ENCODE results near the gene PSMD1. TPM values are rescaled to one million over a fixed set of nuclear protein-coding genes. Genes with fewer than 3 reads are reported as not detected.
"Not testable (repeated sequence)": the region's sequence is repeated elsewhere in the genome, so short reads cannot be mapped to it uniquely, and the experiment has no call there.

Gene PSMD1
- total RNA-seq, 1 donor from 2014 or later = 97.4 TPM

GRCh38 chr2:231134910-231135655 lies 78.4 kb downstream of the PSMD1 start:
- Histone ChIP-seq H3K9me3 (no peaks in the 10 kb centered on the region), H3K4me3 (no peak overlapping the region), H3K27me3 (no peaks in the 10 kb centered on the region), H3K27ac (peak overlapping the region in 1 of 2 donors; percentile 31), H3K36me3 (no peaks in the 10 kb centered on the region), H3K4me1 (peaks cover 0 to 26% of the 10 kb centered on the region in 2 donors)
- TF ChIP-seq, protein P1, sequence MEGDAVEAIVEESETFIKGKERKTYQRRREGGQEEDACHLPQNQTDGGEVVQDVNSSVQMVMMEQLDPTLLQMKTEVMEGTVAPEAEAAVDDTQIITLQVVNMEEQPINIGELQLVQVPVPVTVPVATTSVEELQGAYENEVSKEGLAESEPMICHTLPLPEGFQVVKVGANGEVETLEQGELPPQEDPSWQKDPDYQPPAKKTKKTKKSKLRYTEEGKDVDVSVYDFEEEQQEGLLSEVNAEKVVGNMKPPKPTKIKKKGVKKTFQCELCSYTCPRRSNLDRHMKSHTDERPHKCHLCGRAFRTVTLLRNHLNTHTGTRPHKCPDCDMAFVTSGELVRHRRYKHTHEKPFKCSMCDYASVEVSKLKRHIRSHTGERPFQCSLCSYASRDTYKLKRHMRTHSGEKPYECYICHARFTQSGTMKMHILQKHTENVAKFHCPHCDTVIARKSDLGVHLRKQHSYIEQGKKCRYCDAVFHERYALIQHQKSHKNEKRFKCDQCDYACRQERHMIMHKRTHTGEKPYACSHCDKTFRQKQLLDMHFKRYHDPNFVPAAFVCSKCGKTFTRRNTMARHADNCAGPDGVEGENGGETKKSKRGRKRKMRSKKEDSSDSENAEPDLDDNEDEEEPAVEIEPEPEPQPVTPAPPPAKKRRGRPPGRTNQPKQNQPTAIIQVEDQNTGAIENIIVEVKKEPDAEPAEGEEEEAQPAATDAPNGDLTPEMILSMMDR (IDR thresholded peaks at IDR 0.05) = no peak
- DNase-seq (ENCODE audit: low spot score in 2 of 2) = no peak
- intact Hi-C loops (cut with DNase I) = no loop called here

DNA sequence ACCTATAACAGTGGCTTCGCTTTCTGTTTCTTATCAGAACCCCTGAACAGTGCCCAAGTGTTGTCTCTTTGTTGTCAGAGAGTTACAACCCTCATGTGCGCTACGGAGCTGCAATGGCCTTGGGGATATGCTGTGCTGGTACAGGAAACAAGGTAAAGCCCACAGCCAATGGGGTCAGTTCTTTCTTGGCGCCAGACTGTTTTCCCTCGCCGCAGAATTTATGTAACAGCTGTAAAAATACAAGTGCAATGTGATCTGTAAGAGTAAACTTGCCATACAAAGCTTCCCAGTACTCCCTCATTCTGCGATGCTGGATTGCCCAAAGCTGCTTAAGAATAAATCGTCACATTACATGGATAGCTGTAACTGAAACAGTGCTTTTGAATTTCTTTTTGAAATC lies 82.0 kb downstream of the PSMD1 start:
- Histone ChIP-seq H3K27me3 (no peaks in the 10 kb centered on the region), H3K36me3 (no peaks in the 10 kb centered on the region), H3K4me3 (no peak overlapping the region), H3K9me3 (no peaks in the 10 kb centered on the region), H3K4me1 (peaks cover 0 to 13% of the 10 kb centered on the region in 2 donors), H3K27ac (no peak overlapping the region)
- DNase-seq (ENCODE audit: low spot score in 2 of 2) = no peak
- intact Hi-C loops (cut with DNase I) = no loop called here
- TF ChIP-seq, protein P1 (IDR thresholded peaks at IDR 0.05) = no peak

GRCh38 chr2:231139796-231140195 lies 83.1 kb downstream of the PSMD1 start:
- DNase-seq (ENCODE audit: low spot score in 2 of 2) = no peak
- H3K9me3 ChIP-seq = no peaks in the 10 kb centered on the region
- H3K27ac ChIP-seq = no peak overlapping the region
- H3K4me1 ChIP-seq = peaks cover 0 to 2% of the 10 kb centered on the region in 2 donors
- no peak overlapping the region for H3K4me3 ChIP-seq
- TF ChIP-seq, protein P1 (IDR thresholded peaks at IDR 0.05) = no peak
- no peaks in the 10 kb centered on the region for H3K36me3 ChIP-seq
- intact Hi-C loops (cut with DNase I) = no loop called here
- no peaks in the 10 kb centered on the region for H3K27me3 ChIP-seq

DNA sequence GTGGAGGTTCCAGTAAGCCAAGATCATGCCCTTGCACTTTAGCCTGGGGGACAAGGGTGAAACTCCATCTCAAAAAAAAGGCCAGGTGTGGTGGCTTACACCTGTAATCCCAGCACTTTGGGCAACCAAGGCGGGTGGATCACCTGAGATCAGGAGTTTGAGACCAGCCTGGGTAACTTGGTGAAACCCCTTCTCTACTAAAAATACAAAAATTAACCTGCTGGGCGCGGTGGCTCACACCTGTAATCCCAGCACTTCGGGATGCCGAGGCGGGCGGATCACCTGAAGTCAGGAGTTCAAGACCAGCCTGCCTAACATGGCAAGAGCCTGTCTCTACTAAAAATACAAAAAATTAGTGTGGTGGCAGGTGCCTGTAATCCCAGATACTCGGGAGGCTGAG lies 84.1 kb downstream of the PSMD1 start:
- H3K9me3 ChIP-seq; H3K36me3 ChIP-seq; H3K27ac ChIP-seq; H3K4me1 ChIP-seq; intact Hi-C loops (cut with DNase I); DNase-seq (ENCODE audit: low spot score in 2 of 2); H3K4me3 ChIP-seq; H3K27me3 ChIP-seq: not testable (repeated sequence)

GRCh38 chr2:231144896-231145295 lies 88.2 kb downstream of the PSMD1 start:
- H3K36me3 ChIP-seq = peaks cover 3 to 16% of the 10 kb centered on the region in 2 donors
- H3K4me3 ChIP-seq = no peak overlapping the region
- DNase-seq (ENCODE audit: low spot score in 2 of 2) = no peak
- intact Hi-C loops (cut with DNase I) = no loop called here
- no peaks in the 10 kb centered on the region for H3K27me3 ChIP-seq
- TF ChIP-seq, protein P1 (IDR thresholded peaks at IDR 0.05) = no peak
- no peaks in the 10 kb centered on the region for H3K4me1 ChIP-seq
- H3K9me3 ChIP-seq = no peaks in the 10 kb centered on the region
- H3K27ac ChIP-seq = no peak overlapping the region

DNA sequence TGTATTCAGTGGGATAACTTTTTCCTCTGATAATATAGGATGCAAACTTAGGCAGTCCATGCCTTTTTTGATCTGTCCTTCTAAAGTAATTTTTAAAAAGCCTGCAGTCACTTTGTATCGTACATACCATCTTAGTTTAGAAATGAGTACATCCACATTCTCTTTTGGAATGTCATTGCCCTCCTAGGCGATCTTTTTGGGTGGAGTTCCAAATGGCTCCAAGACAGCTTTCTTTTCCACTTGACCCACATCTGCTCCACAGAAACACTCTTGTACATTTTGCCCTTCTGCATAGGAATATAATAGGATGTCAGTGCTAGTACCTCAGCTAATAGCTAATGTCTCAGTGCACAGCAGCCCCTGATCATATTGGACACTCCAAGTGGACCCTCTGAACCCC lies 90.0 kb downstream of the PSMD1 start:
- intact Hi-C loops (cut with DNase I) = no loop called here
- DNase-seq (ENCODE audit: low spot score in 2 of 2) = no peak
- H3K36me3 ChIP-seq = peaks cover 3 to 16% of the 10 kb centered on the region in 2 donors
- no peak overlapping the region for H3K4me3 ChIP-seq
- TF ChIP-seq, protein P1 (IDR thresholded peaks at IDR 0.05) = no peak
- no peak overlapping the region for H3K27ac ChIP-seq
- H3K9me3 ChIP-seq = no peaks in the 10 kb centered on the region
- no peaks in the 10 kb centered on the region for H3K4me1 ChIP-seq
- H3K27me3 ChIP-seq = no peaks in the 10 kb centered on the region
